SKM-1 (cell line): Measurements from ENCODE around the gene NGEF.
A peak's percentile ranks its signal among the peaks of the same experiment; 100 is the strongest.

ENCODE experiments used
- DNase-seq: peaks from one replicate; lab custom pipeline; 2025; ENCODE audit not compliant: unreplicated experiment; lab: John Stamatoyannopoulos, UW

Gene NGEF

DNA sequence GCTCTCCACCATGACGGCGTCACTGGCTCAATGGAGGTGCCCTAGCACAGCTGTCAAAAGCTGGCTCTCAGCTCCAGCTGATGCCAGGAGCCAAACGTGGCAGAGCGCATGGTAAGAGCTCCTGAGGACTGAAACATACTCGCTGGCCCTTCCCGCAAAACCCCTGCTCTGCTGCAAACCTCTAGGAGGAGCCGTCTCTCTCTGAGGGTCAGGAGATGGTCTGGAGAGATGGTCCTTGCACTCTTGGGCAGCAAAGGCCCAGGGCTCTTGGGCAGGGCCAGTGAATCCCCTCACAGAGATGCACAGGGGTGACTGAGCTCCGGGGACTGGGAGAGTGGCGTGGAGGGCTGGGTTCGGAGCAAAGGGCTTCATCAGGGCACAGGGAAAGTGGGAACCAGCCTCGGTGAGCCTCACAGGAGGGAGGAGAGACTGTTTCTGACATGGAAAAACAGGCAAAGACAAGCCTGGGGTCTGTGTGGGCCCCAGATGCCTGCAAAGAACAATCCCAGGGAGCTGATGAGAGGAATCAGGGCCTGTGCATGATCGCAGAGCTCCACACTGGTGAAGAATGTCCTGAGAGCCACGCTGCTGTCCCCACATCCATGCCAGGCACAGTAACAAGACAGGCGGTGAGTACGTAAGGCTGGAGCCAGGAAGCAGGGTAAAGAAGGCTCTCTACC lies 125.7 kb downstream of the NGEF start:
- no peak for DNase-seq

DNA sequence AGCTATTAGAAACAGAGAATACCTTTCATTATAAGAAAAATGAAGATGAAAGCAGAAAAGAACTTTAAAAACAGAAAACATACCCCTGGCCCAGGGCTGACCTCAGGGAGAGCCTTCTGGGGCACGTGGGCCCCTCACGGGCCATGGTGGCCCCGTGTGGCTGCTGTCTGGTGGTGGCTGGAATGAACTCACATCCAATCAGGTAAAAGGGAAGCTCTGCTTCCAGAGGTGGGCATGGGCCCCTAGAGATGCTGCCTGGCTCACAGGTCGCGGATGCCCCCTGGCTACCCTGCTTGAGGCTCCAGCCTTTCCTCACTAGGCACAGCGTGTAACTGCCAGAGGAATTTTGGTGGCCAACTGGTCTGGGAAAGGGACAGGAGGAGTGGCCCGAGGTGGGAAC lies 126.4 kb downstream of the NGEF start:
- DNase-seq, result no peak

DNA sequence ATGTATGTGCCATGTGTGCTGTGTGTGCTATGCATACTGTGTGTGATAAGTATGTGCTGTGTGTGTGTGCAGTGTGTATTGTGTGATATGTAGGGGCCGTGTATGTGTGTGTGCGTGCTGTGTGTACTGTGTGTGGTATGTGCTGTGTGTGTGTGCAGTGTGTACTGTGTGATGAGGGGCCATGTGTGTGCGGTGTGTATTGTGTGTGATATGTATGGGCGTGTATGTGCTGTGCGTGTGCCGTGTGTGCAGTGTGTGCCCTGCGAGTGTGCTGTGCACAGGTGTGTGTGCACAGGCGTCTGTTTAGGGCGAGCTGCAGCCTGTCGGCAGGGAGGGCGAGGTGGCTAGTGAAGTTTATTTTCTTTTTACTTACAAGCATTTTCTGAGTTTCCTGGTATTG lies 126.9 kb downstream of the NGEF start:
- DNase-seq, result no peak

DNA sequence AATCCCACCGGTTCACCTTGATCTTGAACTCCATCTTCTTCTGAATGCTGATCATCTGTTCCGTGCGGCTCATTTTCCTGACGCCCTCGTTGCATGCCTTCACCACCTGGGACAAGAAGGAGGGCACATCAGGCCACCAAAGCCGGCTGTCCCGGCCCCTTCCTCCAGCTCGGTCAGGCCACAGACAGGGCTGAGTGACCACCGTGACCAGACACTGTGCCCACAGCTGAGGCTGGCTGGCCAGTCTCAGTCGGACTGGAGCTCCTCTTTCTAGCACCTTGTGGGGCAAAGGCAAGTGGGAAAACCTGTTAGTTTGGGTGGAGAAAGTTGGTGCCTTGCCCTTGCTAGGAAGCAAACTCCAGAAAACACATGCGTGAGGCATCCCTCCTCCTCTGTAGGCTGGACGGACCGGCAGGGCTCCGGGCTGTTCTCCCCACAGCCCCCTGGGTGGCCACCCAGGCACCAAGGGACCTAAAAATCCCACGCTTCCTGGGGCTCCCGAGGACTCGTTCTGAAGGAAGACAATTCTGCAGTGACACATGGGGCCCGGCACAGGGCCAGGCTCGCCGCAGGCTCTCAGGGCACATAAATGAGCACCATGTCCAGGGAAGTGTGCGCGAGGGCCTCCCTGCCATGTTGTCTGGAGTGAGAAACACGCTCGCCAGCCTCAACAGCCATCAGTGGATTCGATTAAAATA lies 127.6 kb downstream of the NGEF start:
- DNase-seq, result no peak

DNA sequence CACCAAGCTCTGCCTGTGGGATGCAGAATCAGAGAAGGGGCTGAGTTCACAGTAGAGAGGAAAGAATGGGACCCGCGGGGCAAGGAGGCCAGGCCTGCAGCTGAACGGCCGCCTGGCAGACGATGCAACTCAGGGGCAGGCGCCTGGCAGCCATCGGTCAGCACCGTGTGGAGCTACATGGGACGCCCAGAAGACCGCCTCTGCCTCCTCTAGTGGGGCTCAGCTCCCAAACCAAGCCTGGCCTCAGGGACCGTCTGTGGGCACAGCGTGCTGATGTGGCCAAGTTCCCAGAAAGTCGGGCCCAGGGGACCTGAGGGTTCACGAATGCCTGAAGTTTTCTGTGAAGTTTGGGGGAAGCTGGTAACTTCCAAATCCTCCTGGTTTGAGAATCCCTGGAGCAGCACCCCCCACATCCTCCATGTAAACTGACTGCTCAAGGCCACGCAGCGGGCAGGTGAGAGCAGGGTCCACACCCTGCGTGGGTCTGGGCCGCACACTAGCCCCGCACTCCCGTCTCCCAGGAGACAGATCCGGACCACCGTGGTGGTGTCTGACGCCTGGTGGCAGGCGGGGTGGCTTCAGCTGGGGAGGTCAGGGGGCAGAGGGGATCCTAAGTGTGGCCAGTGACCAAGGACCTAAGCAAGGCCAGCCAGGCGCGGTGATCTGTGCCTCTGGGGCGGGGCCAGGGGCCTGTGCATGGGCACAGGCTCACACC lies 128.3 kb downstream of the NGEF start:
- DNase-seq, result no peak

DNA sequence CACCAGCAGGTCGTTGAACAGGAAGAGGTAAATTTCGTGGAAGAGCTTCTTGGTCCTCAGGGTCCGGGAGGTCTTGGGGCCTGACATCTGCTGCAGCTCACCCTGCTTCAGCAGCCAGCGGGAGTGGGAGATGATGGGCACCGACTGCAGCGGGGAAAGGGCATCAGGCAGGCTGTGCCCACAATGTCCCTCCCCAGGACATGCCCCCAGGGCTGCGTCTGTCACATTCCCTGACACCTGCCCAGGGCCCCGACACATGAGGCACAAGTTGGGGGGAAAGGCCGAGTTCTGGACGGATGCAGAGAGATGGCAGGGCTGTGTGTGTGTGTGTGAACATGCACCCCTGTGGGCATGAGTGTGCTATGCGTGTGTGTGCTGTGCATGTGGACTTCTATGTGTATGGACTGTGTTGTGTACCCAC lies 129.0 kb downstream of the NGEF start:
- no peak for DNase-seq

DNA sequence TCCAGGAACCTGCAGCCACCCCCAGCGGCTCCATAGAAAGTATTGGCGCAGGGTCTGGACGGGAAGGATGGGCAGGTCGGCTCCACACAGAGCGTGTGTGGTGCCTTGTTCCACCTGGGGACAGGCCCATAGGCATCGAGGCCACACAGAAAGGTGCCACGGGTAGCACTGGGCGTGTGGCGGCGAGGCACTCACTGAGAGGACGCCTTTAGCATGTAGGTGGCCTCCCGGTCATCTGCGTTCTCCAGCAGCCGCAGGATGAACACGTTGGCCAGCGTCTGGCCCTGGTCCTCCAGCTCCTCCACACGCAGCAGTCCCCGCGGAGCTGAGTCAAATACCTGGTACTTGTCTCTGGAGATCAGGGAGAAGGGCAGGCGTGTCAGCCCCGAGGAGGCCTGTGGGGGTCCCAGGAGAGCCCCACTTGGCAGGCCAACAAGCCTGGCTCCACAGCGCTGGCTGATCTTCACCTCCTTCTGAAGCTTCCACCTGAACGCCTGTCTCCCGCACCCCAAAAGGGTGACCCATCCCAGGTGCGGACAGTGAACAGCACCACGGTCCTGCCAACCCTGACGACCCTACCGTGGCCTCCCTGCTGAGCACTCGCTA lies 129.8 kb downstream of the NGEF start:
- no peak for DNase-seq

DNA sequence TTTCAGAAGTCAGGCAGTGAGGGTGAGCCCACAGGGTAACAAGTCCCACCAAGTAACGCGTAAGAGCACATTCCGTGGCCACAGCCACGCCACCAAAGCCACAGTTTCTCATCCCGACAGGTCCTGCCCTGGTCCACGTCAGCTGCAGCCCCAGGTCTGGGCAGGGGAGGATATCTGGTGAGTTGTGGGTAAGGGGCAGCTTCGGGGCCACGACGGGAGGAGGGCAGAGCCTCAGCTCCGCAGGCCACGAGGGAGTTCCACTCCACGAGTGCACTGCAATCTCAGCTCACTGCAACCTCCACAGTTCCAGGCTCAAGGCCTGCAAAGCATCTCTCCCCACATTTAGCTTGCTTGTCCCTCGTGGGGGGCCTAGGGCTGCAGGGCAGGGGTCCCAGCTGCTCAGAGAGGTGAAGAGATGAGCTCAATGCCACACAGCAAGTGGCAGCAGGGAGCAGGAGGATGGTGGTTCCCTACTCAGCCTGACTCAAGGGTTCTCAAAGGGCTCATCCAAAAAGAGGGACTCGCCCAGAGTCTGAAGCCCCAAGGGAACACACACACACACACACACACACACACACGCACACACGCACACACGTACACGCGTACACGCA lies 130.4 kb downstream of the NGEF start:
- DNase-seq, result no peak

DNA sequence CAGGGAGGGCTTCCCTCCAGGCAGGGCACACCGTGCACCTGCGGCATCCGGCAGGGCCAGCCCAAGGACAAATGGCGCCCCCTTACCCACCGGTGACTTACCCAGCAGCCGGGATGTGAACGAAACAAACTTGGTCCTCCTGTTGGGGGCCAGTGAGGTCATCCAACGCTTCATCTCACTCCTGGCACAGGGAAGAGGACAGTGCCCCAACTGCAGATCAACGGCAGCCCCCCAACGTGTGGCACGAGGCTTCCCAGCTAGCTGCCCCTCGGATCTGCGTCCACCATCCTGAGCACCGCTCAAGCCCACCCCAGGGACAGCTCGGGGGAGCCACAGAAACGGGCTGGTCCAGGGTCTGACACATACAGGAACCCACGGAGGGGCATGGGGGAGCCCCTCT lies 131.0 kb downstream of the NGEF start:
- no peak for DNase-seq

DNA sequence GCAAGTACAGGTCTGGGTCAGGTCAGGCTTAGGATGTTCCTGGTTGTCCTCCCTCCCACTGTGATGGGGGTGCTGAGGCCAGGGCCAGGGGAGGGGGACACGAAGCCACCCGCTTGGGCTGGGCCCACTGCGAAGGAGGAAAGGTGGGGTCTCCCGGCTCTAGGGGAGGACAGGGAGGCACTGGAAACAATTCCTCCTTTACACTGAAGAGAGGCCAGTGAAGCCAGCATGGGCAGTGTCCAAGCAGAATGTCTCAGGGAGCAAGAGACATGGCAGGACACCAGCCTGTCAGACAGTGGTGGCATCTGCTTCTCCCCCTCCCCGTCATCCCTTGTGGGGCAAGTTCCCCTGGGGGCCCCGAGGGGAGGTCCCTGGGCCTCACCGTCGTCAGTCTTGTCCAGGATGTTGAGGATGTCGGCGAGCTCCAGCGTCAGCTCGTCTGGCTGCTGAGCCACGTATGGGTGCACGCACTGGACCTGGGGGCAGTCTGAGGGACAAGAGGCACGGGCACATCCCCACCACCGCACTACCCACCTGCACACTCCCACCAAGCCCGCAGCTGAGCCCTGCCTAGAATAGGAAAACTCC lies 132.2 kb downstream of the NGEF start:
- DNase-seq, result no peak

DNA sequence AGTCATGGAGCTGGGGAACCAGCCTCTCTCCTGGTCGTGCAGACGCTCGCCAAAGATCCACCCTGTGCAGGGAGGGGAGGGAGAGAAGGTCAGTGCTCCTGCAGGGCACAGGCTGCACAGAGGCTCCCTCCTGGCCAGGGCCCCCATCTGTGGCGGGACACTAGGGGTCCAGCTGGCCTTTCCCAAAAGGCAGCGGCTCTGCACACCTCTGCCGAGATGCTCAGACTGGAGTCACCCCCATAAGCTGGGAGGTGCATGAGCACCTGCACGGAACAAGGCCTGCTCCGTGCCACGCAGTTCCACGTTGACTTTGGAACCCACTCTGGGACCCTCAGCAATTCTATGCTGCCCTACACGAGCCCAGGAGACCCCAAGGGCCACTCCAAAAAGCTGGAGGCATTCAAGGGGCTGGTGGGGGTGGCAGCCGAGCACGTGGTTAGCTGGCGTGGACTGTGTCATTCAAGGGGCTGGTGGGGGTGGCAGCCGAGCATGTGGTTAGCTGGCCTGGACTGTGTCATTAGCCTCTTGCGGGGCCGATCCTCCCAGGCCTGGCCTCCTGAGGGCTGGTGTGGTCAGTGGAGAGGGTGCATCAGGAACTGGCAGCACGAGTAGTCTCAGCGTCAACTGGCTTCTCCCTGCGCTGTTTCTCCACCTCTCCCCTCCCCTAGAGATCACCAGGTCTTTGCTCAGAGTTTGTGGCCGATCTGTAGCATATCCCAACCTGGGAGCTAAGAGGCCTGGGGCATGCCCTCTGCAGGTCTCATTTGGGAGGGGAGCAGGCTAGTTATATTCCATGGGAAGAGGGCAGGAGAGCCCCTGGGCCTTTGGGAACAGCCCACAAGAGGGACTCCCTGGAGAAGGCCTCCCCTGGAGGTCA lies 133.2 kb downstream of the NGEF start:
- DNase-seq, result no peak

DNA sequence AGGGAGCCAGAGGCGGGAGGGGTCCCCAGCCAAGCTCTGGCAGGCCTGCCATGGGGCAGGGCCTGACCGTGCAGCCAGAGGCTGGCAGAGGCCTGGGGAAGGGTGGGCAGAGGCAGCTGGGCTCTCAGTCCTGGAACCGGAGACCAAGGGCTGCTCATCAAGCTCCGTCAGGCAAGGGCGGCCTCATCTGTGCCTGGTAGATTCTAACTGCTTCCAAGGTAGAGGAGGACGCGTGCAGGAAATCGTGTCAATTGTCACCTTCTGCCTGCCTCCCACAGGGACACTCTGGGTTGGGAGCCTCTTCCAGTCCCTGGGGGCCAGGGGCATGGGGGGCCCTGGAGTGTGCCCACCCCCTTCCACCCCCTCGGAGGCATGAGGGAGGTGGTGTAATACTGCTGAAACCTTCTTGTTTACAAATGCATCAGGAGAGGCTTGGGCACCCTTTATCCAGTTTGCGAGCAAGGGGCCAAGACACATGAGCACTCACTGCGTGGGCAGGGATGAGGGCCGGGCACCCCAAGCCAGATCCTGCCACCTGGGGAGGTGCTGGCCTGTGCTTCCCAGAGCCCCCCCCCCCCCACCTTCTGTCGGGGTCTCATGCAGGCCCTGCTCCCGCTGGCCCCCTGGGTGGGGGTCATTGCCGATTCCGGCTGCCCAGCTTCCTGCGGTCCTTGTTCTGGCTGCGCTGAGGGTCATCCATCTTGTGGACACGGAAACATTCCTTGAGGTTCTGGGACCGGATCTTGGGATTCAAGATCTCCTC lies 134.0 kb downstream of the NGEF start:
- DNase-seq, result no peak

DNA sequence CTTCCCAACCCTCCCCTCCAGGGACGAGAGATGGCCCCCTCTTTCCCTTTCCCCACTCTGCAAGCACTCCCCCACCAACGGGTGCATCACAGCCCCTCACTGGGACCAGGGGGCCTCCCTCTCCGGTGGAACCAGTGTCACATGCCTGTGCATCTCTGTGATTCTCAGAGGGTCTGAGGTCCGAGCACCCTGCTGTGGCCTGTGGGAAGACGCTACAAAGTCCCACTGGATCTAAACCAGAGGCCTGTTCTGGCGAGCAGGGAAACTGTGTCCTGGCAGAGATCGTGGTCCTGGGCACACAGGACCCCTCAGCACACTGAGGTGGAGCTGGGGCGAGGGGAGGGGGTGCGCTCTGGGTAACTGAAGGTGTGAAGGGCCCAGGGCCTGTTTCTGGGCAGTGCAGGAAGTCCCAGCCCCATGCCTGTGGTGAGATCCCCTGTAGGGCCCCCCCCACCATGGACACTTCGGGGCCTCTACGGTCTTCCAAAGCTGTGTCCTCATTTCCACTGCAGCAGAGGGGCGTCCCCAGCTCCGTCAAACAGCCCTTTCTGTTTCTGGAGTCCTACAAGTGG lies 135.0 kb downstream of the NGEF start:
- no peak for DNase-seq

DNA sequence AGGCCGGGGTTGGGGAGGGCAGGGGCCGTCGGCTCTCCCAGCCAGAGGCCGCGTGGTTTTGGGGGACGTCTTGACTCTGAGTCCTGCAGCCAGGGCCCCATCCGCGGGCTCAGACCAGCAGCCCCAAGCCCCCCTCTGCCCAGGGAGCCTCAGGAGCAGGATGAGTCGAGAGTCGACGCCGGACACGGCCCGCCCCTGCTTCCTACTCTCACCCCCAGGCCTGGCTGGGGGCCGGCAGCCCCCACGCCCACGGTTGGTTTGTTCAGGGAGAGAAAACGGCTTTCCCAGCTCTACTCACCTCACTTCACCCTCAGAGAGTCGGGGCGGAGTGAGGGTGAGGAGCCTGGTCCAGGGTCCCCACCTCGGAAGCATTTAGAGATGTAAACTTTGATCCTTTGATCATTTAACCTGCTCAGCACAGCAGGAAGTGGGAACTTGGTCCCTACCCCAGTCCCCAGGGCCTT lies 136.0 kb downstream of the NGEF start:
- DNase-seq, result no peak

DNA sequence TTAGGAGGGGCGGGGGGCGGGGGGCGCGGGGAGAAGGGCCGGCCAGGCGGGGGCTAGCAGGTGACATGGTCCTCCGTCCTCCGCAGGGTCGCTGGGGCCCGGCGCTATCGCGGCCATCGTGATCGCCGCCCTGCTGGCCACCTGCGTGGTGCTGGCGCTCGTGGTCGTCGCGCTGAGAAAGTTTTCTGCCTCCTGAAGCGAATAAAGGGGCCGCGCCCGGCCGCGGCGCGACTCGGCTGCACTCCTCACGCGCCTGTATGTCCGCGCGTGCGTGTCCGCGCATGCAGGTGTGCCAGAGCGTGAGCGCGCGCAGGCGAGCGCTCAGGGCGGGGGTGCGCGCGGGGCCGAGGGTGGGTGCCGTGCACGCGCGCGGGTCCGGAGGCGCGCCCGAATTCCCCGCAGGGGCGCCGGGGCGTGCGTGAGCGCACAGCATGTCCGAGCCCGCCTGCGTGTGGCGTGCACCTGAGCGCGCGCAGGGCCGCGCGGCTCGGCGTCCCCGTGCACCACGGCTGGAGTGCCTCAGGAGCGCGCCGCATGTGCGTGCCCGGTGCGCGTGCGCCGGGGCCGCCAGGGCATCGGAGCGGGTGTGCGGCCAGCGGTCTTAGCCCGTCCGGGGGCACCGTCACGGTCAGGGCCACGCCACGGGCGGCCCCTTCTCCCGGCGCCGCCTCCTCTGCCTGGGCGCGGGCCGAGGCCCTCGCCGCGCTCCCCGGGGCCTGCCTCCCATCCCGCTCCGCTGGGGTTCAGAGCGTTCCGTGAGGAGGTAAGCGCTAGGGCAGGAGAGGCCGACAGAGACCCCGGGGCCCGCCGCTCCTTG lies 136.7 kb downstream of the NGEF start:
- peak; percentile 61 for DNase-seq

DNA sequence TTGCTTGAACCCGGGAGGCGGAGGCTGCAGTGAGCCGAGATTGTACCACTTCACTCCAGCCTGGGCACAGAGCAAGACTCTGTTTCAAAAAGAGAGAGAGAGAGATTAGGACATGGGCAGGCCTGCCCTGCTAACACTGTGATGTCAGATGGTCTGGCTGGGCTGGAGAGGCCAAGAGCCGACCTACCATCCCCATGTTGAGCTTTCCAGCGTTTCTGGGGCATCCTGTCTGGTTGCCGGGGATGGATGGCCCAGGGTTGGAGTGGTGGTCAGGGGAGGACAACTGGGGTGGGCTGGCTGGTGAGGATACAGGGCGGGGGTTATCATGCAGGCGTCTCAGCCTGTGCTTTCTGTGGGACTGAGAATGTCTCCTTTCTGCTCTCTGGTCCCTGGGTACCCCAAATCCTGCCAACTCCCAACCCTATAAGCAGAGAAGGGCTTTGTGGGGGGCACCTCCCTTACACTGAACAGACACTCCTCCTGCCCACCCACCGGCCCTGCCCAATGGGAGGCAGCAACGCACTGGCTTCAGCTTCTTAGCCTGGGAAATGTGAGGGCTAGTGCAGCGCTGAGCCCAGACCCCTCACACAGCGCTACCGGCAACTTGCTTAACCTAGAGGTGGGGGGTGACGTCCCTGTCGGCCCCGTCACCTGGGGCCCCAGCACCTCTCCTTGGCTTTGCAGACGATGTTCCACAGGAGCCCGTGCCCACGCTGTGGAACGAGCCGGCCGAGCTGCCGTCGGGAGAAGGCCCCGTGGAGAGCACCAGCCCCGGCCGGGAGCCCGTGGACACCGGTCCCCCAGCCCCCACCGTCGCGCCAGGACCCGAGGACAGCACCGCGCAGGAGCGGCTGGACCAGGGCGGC lies 137.6 kb downstream of the NGEF start:
- DNase-seq, result no peak

DNA sequence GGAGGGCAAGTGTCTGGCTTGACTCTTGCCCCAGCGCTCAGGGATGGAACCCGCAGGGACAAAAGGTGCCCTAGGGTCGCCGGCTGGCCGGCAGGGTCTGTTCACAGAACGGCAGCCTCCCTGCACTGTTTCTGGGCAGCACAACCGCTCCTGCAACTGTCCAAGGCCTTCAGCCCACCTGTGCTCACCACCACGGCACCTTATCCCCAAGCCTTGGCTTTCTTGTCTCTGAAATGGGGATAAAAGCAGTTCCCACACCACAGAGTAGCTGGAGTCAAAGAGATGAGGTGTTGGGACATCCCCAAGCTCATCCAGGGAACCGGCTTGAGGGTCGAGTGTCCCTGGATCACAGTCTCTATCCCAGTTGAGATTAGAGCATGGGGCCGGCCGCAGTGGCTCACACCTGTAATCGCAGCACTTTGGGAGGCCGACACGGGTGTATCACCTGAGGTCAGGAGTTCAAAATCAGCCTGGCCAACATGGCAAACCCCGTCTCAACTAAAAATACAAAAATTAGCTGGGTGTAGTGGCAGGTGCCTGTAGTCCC lies 138.3 kb downstream of the NGEF start:
- no peak for DNase-seq
